GM12865 (cell line): ENCODE measurements around the gene HSPA14.
A peak's percentile ranks its signal among the peaks of the same experiment; 100 is the strongest.
"Not testable (repeated sequence)": the region's sequence is repeated elsewhere in the genome, so short reads cannot be mapped to it uniquely, and the experiment has no call there.

ENCODE experiments used
- DNase-seq: peaks from one replicate; pipeline ENCODE4 v3.0.0; 2010; ENCODE audit warnings: low read depth
- H3K4me3 ChIP-seq: 2 replicates; pipeline ENCODE4 v1.5.1; 2011; ENCODE audit warnings: mild to moderate bottlenecking, low read depth, low read length, control low read depth
- CTCF ChIP-seq: IDR thresholded peaks from 2 replicates; pipeline ENCODE4 v1.5.1; 2011; ENCODE audit warnings: low read length, control low read depth, low read depth, inconsistent platforms; ENCODE audit not compliant: insufficient read depth; ENCODE audit errors: missing control alignments

HSPA14 gene

DNA sequence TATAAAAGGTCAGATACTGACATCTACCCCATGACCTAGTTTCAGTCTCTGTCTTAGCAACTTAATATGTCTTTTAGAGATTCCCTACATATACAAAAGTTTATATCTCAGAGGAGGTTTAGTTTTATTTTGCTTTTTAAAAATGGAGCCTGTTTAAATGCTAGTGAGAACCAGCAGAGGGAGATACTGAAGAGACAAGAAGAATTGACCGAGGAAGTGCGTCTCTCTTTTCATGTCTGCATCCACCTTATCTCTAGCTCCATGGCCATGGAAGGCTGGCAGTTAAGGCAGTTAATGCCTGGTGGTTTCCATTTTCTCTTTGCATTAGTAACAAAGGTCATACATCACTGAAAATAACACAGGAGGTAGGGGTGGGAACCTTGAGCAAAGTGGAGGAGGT lies 51.2 kb downstream of the HSPA14 start:
- H3K4me3 ChIP-seq: no peak overlapping the region
- peak; percentile 16 for TF ChIP-seq CTCF
- peak; percentile 23 for DNase-seq

DNA sequence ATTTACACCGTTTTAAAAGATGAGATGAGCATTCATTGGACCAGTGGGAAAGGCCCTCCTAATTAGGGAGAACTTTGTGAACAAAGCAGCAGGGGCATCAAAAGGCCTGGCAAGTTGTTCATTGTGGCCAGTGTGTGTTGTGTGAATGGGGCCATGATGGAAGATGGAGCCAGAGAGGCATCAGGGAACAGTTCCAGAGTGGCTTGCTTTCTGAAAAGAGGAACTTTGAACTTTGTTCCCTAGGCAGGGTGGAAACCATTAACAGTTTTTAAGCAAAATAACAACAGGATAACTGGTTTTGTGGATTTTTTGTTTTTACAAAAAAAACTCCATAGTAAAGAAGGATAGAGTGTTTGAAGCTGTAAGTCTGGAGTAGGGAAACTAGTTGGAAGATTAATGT lies 53.0 kb downstream of the HSPA14 start:
- DNase-seq: no peak
- no peak for TF ChIP-seq CTCF
- no peak overlapping the region for H3K4me3 ChIP-seq

GRCh38 chr10:14904316-14904732 lies 66.2 kb downstream of the HSPA14 start:
- no peak overlapping the region for H3K4me3 ChIP-seq
- DNase-seq: peak; percentile 48
- peak; percentile 52 for TF ChIP-seq CTCF

DNA sequence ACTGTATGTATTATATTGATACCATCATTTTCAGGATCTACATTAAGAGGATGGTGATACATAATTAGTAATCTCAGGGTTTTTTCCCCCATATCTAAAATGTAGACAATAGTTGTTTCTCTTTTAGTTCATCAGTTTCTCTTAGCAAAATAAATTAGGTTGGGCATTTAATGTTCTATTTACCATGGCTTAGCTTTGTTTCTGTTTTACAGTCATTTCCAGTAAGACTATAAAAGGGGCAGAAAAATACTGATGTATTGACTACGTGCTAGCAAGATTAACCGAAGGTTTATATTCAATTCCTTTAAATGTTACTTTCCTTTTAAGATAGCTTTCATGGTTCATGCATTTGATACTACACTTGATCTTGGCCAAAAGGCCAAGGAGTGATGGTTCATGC lies 66.8 kb downstream of the HSPA14 start:
- no peak overlapping the region for H3K4me3 ChIP-seq
- no peak for TF ChIP-seq CTCF
- DNase-seq: no peak

DNA sequence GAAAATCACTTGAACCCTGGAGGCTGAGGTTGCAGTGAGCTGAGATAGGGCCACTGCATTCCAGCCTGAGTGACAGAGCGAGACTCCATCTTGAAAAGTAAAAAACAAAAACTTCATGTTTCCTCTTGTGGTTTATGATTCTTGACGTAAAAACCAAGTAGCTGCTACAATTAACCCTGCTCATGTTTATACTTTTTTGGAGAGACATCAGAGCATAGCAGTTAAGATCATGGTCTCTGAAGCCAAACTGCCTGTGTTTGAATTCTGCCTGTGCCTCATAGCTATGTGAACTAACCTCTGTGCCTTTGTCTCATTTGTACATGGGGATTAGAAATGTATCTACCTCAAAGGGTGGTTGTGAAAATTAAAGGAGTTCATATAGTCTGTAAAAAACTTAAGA lies 67.8 kb downstream of the HSPA14 start:
- no peak for DNase-seq
- H3K4me3 ChIP-seq: no peak overlapping the region
- no peak for TF ChIP-seq CTCF

GRCh38 chr10:14906765-14907164 lies 68.7 kb downstream of the HSPA14 start:
- no peak for DNase-seq
- no peak overlapping the region for H3K4me3 ChIP-seq
- TF ChIP-seq CTCF: no peak

DNA sequence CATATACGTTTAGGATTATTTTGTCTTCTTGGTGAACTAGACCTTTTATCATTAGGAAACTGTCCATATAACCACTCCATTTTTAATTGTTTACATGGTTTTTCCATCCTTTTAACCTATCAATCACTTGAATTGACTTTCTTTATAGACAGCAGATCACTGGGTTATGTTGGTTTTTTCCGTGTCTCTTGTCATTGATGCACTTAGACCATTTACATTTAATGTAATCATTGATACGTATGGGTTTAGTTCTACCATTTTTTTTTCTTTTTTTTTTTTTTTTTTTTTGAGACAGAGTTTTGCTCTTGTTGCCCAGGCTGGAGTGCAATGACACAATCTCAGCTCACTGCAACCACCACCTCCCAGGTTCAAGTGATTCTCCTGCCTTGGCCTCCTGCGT lies 69.5 kb downstream of the HSPA14 start:
- H3K4me3 ChIP-seq, DNase-seq: not testable (repeated sequence)
